CD4-positive, alpha-beta T cell treated with Interleukin-6 at 100 ng/mL for 8 hours (primary cell): ENCODE results near the gene MED16.

Source experiments
- DNase-seq: peaks from one replicate; pipeline ENCODE4 v3.0.0-alpha.2; 2020; ENCODE audit warnings: mixed read lengths, low spot score

Gene MED16

GRCh38 chr19:892894-893689 lies at the start of gene MED16, which contains the start of gene RNU6-9:
Gene MED16, minus strand, starts transcription at chr19:893187. Its CDS starts 2,056 bp downstream, at chr19:891131.
Gene RNU6-9, plus strand, starts transcription at chr19:893484.
- peak; percentile 91 for DNase-seq

- DNase-seq: no peak
Measured at GRCh38 chr19:942133-942645, 49.2 kb upstream of the MED16 start.

- no peak for DNase-seq
Measured at GRCh38 chr19:941292-942132, 48.5 kb upstream of the MED16 start.

- peak; percentile 69 for DNase-seq
Measured at GRCh38 chr19:940591-941291, 47.8 kb upstream of the MED16 start.

GRCh38 chr19:939922-940321 lies 46.9 kb upstream of the MED16 start:
- DNase-seq: no peak

GRCh38 chr19:939439-939838 lies 46.5 kb upstream of the MED16 start:
- no peak for DNase-seq

GRCh38 chr19:938233-938923 lies 45.4 kb upstream of the MED16 start:
- no peak for DNase-seq

- peak; percentile 64 for DNase-seq
Measured at GRCh38 chr19:937259-937694, 44.3 kb upstream of the MED16 start.

- DNase-seq: no peak
Measured at GRCh38 chr19:936175-936546, 43.2 kb upstream of the MED16 start.

GRCh38 chr19:934865-935479 lies 42.0 kb upstream of the MED16 start:
- no peak for DNase-seq

GRCh38 chr19:934197-934840 lies 41.3 kb upstream of the MED16 start:
- no peak for DNase-seq

GRCh38 chr19:933553-933882 lies 40.5 kb upstream of the MED16 start:
- no peak for DNase-seq

- DNase-seq: peak; percentile 55
Measured at GRCh38 chr19:932648-933552, 39.9 kb upstream of the MED16 start.

- no peak for DNase-seq
Measured at GRCh38 chr19:931860-932647, 39.1 kb upstream of the MED16 start.

GRCh38 chr19:929891-930258 lies 36.9 kb upstream of the MED16 start:
- no peak for DNase-seq

GRCh38 chr19:929203-929890 lies 36.4 kb upstream of the MED16 start:
- no peak for DNase-seq

- no peak for DNase-seq
Measured at GRCh38 chr19:928471-929202, 35.6 kb upstream of the MED16 start.
